Measurements from ENCODE around the gene ATP8B3.

Gene ATP8B3

GRCh38 chr19:1796395-1797142, 15.5 kb downstream of the ATP8B3 start:
- TF ChIP-seq, protein P1, sequence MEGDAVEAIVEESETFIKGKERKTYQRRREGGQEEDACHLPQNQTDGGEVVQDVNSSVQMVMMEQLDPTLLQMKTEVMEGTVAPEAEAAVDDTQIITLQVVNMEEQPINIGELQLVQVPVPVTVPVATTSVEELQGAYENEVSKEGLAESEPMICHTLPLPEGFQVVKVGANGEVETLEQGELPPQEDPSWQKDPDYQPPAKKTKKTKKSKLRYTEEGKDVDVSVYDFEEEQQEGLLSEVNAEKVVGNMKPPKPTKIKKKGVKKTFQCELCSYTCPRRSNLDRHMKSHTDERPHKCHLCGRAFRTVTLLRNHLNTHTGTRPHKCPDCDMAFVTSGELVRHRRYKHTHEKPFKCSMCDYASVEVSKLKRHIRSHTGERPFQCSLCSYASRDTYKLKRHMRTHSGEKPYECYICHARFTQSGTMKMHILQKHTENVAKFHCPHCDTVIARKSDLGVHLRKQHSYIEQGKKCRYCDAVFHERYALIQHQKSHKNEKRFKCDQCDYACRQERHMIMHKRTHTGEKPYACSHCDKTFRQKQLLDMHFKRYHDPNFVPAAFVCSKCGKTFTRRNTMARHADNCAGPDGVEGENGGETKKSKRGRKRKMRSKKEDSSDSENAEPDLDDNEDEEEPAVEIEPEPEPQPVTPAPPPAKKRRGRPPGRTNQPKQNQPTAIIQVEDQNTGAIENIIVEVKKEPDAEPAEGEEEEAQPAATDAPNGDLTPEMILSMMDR (IDR thresholded peaks at IDR 0.05) = no peak

DNA sequence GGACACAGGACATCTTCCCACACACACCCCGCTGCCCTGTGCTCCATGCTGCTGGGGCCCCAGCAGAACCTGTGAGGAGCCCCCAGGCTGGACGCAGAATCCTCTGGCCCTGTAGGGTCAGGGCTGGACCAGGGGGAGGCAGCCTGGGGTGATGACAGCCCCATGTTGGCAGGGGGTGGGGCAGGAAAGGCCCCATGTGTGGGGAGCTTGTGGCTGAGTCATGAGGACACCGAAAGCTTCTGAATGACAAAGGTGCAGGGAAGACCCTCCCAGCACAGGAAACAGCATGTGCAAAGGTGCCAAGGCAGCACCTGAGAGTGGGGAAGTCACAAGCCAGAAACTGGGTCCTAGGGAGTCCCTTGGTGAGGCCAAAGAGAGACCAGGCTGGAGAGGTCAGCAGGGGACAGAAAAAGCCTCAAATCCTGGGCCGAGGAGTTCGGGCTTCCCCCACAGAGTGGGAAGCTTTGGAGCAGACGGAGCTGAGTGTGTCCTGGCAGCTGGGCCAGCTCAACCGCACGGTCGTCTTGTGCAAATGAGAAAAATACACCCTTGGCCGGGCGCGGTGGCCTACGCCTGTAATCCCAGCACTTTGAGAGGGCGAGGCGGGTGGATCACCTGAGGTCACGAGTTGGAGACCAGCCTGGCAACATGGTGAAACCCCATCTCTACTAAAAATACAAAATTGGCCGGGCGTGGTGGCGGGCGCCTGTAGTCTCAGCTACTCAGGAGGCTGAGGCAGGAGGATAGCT, 17.5 kb downstream of the ATP8B3 start:
- TF ChIP-seq, protein P1 (IDR thresholded peaks at IDR 0.05) = no peak

GRCh38 chr19:1791879-1792278, 20.2 kb downstream of the ATP8B3 start:
- TF ChIP-seq, protein P1 (IDR thresholded peaks at IDR 0.05) = no peak

DNA sequence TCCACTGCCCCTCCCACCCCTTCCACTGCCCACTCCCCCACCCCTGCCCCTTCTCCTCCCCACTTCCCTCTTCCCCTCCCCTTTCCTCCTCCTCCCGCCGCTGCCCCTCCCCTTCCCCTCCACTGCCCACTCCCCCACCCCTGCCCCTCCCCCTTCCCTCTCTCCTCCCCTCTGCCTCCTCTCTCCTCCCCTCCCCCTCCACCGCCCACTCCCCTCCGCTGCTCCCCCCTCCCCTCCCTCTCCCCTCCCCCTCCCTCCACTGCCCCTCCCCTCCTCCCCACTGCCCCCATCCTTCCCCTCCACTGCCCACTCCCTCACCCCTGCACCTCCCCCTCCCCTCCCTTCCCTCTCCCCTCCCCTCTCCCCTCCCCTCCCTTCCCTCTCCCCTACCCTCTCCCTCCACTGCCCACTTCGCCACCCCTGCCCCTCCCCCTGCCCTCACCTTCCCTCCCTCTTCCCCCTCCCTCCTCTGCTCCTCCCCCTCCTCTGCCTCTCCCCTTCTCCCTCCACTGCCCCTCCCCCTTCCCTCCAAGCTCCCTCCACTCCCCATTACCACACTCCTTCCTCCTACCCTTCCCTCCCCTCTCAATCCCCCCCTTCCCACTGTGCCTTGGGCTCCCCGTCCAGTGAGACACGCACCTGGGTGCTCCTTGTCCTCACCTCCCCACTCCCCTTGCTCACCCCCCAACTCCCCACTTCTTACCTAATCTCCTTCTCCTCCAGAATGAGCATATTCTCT, 21.9 kb downstream of the ATP8B3 start:
- TF ChIP-seq, protein P1 (IDR thresholded peaks at IDR 0.05) = no peak

- TF ChIP-seq, protein P1 (IDR thresholded peaks at IDR 0.05) = no peak
Measured at GRCh38 chr19:1789261-1790041, 22.6 kb downstream of the ATP8B3 start.

DNA sequence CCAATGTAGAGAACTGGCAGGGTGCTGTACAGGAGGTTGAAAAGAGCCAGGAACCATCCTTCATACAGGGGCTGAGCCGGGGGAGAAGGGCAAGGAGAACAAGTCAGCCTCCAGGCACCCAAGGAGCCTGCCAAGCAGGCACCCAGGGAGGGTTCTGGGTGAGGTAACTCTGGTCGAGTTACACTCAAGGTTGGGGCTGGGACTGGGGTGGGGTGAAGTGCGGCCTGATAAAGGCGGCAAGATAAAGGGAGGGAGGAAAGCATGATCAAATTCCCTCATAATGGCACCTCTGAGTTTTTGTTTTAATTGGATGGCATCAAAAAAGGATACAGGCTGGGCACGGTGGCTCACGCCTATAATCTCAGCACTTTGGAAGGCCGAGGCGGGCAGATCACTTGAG, 25.0 kb downstream of the ATP8B3 start:
- TF ChIP-seq, protein P1 (IDR thresholded peaks at IDR 0.05) = no peak

- TF ChIP-seq, protein P1 (IDR thresholded peaks at IDR 0.05) = no peak
Measured at GRCh38 chr19:1786668-1787067, 25.4 kb downstream of the ATP8B3 start.

Data from LNCAP (cell line).